Measurements from ENCODE around the gene ACADVL.

GRCh38 chr17:7176841-7177190, 42.9 kb upstream of the ACADVL start:
- TF ChIP-seq CTCF (IDR thresholded peaks at IDR 0.05; ENCODE audit: low read depth, low read length, poor library complexity, severe bottlenecking) (no peak), EZH2phosphoT487 (IDR thresholded peaks at IDR 0.05; ENCODE audit: borderline replicate concordance, low read length) (no peak)

Data from DOHH2 (cell line).